ENCODE data around the gene PIF1.

Gene PIF1
- long read RNA-seq, transcript PIF1-202 (13 exons, 2,278 nt), result minor isoform, 16 of 72 reads
- long read RNA-seq, transcript PIF1-201 (13 exons, 2,687 nt), result major isoform, 28 of 72 reads
- long read RNA-seq, partial matches to known transcripts, result 7 of 72 reads
- long read RNA-seq, other reads (novel, unspliced or antisense), result 16 of 72 reads

GRCh38 chr15:64825431-64826294, at the start of gene PIF1:
TSS of gene PIF1 (minus strand) at chr15:64825647. CDS start at chr15:64824335, 1,312 bp downstream.
- peak; percentile 94 to 97 for DNase-seq (ENCODE audit: low read depth in 1 of 2, low spot score in 1 of 2)
- peak within 1 kb of the TSS; percentile 39 for H3K27ac ChIP-seq (replicated peaks)
- H3K4me3 ChIP-seq (replicated peaks; ENCODE audit: insufficient read depth, low read length), result peak within 1 kb of the TSS; percentile 75
- H3K27me3 ChIP-seq (ENCODE audit: insufficient read depth, poor library complexity, severe bottlenecking), result peaks cover 3% of the 10 kb centered on the region
- TF ChIP-seq REST (IDR thresholded peaks at IDR 0.05; ENCODE audit: insufficient replicate concordance, low read depth) (no peak), POLR2AphosphoS5 (IDR thresholded peaks at IDR 0.05; ENCODE audit: low read depth) (no peak), CTCF (IDR thresholded peaks at IDR 0.05; ENCODE audit: insufficient read depth, low read length) (no peak), GABPA (IDR thresholded peaks at IDR 0.05; ENCODE audit: low read depth) (no peak), SPI1 (IDR thresholded peaks at IDR 0.05; ENCODE audit: borderline replicate concordance, low read depth) (no peak)

GRCh38 chr15:64870353-64870752, 44.9 kb upstream of the PIF1 start:
- DNase-seq (ENCODE audit: low read depth in 1 of 2, low spot score in 1 of 2), result no peak
- Histone ChIP-seq H3K4me3 (replicated peaks; ENCODE audit: insufficient read depth, low read length) (no peak overlapping the region), H3K27me3 (ENCODE audit: insufficient read depth, poor library complexity, severe bottlenecking) (no peaks in the 10 kb centered on the region), H3K27ac (replicated peaks) (no peak overlapping the region)
- TF ChIP-seq REST (IDR thresholded peaks at IDR 0.05; ENCODE audit: insufficient replicate concordance, low read depth) (peak; percentile 48), SPI1 (IDR thresholded peaks at IDR 0.05; ENCODE audit: borderline replicate concordance, low read depth) (no peak)

- TF ChIP-seq GABPA (IDR thresholded peaks at IDR 0.05; ENCODE audit: low read depth), result no peak
- no peak for DNase-seq (ENCODE audit: low read depth in 1 of 2, low spot score in 1 of 2)
- Histone ChIP-seq H3K27me3 (ENCODE audit: insufficient read depth, poor library complexity, severe bottlenecking) (no peaks in the 10 kb centered on the region), H3K27ac (replicated peaks) (no peak overlapping the region), H3K4me3 (replicated peaks; ENCODE audit: insufficient read depth, low read length) (no peak overlapping the region)
Measured at GRCh38 chr15:64869501-64869900, 44.1 kb upstream of the PIF1 start.

GRCh38 chr15:64865998-64866520, 40.6 kb upstream of the PIF1 start:
- DNase-seq (ENCODE audit: low read depth in 1 of 2, low spot score in 1 of 2), result no peak
- H3K4me3 ChIP-seq (replicated peaks; ENCODE audit: insufficient read depth, low read length), result no peak overlapping the region
- no peak overlapping the region for H3K27ac ChIP-seq (replicated peaks)
- no peaks in the 10 kb centered on the region for H3K27me3 ChIP-seq (ENCODE audit: insufficient read depth, poor library complexity, severe bottlenecking)
- TF ChIP-seq CTCF (IDR thresholded peaks at IDR 0.05; ENCODE audit: insufficient read depth, low read length), result no peak
- TF ChIP-seq POLR2AphosphoS5 (IDR thresholded peaks at IDR 0.05; ENCODE audit: low read depth), result no peak
- no peak for TF ChIP-seq GABPA (IDR thresholded peaks at IDR 0.05; ENCODE audit: low read depth)
- no peak for TF ChIP-seq REST (IDR thresholded peaks at IDR 0.05; ENCODE audit: insufficient replicate concordance, low read depth)
- no peak for TF ChIP-seq SPI1 (IDR thresholded peaks at IDR 0.05; ENCODE audit: borderline replicate concordance, low read depth)

Data from HL-60 (cell line).